Stimulated activated CD4-positive, alpha-beta T cell treated with anti-CD3 and anti-CD28 coated beads, TNF-alpha, amount 100 ng/mL, for 4 hours (primary cell): ENCODE results near the gene ACAP1.

ENCODE experiments used
- DNase-seq, 3 experiments: peaks; one replicate each; pipeline ENCODE4 v3.0.0-alpha.2; 2020; ENCODE audit warnings: low read depth in 3 of 3

ACAP1 gene

GRCh38 chr17:7309628-7310027, 26.7 kb upstream of the ACAP1 start:
- no peak for DNase-seq

DNA sequence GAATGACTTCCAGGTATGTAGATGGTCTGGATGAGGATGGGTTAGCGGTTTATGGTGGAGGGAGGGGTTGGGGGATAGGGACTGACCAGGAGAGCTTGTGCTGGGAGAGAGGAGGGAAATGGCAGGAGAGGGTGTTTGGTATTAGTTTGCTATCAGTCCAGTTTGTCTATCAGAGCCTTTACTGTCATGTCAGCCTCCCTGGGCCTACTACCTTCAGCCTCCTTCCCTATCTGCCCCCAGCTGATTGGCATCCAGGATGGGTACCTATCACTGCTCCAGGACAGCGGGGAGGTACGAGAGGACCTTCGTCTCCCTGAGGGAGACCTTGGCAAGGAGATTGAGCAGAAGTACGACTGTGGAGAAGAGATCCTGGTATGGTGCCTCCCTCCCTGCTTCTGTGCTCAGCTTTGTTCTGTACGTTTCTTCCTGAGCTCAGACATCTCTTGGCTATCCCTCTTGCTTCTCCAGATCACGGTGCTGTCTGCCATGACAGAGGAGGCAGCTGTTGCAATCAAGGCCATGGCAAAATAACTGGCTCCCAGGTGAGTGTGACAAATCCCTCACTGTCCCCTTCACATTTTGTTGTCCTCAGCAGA, 25.1 kb upstream of the ACAP1 start:
- no peak for DNase-seq

GRCh38 chr17:7312432-7313087, 23.8 kb upstream of the ACAP1 start:
- DNase-seq, result no peak

GRCh38 chr17:7313088-7313889, 23.0 kb upstream of the ACAP1 start:
- DNase-seq, result no peak

- DNase-seq, result no peak
Measured at GRCh38 chr17:7313890-7314718, 22.2 kb upstream of the ACAP1 start.

- peak; percentile 81 to 87 (median 84) for DNase-seq
Measured at GRCh38 chr17:7314719-7315569, 21.4 kb upstream of the ACAP1 start, which contains the start of gene GPS2. TSS of gene GPS2 (minus strand) at chr17:7315360. CDS start at chr17:7315052, 308 bp downstream.

DNA sequence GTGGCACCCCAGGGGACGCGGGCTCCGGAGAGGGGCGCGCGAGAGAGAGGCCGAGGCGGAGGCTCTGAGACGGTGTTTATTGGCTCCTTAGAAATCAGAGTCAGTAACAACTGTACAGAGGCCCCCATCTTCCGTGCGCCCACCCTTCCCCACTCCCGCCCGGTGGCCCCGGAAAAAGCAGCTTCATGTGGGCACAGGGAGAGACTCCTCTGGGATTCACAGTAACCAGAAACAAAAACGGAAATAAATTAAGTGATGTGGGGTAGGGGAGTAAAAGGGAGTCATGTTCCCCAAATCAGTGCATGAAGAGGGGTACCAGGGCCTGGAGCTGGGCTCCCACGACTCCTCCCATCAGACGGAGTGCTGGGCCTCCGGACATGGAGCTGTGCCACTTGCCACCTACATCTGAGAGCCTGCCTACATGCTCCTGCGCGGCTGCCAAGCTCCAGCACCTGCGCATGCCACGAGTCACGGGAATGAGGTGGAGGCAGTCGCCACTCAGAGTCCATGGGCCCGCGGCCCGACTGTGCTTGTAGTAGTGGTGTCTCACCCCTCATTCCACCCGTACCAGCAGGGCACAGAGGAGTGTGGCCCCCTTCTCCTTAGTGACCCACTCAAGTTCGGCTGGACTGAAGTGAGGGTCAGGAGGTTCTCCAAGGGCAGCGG, 20.6 kb upstream of the ACAP1 start:
- DNase-seq, result no peak

DNA sequence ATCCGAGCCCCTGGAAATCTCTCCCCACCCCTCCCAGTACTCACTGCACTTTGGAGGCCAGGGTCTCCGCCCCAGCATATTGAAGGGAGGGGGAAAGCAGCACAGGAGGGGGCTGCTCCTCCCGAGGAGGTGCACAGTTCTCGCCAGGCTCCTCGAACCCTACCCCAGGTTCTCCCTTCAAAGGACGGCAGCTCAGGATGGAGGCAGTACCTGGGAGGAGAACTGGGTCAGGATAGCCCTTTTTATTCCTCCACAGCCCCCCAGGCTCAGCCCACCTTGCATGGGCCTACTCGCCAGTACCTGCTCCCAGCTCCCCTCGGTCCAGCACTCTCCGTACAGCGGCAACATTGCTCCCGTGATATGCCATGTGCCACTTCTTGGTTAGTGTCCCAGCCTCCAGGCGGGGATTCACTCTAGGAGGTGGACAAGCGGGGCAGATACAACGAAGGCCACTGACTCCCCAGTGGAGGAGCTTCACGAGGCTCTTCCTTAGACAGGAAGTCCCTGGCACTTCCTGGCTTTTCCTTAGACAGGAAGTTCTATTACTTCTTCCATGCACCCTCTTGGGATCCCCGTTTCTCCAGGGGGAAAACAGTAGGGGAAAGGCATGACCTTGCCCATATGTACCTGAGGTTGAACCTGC, 19.0 kb upstream of the ACAP1 start:
- no peak for DNase-seq

DNA sequence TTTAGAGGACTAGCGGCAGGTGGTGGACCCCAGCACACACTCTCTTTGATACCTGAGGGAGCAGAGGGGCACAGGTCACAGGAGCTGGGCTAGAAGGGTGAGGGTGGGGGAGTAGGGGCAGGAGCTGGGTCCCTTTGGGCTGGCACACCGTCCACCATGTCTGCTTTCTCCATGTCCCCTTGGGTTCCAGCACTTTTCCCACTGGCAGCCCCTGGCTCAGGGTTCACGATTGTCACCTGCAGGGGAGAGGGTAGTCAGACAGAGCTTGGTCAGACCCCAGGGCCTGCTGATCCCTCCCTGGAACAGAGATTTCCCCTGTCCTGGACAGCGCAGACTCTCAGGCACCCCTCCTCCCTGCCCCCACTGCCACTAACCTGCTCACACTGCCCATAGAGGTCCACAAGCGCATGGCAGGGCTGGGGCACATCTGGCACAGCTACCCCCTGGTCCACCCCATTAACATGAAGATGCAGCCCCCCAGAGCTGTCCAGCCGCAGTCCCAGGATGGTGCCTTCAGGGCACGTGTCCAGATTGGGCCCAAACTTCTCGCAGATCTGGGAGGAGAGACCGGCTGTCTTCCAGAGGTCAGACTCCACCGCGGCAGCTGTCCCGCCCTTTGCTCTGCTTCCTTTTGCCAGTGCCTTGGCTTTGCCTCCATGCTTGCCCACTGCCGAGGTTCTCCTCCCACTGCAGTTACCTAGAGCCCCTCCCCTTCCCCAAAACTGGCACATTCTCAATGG, 18.0 kb upstream of the ACAP1 start:
- DNase-seq, result no peak

- no peak for DNase-seq
Measured at GRCh38 chr17:7321466-7321865, 14.9 kb upstream of the ACAP1 start.

DNA sequence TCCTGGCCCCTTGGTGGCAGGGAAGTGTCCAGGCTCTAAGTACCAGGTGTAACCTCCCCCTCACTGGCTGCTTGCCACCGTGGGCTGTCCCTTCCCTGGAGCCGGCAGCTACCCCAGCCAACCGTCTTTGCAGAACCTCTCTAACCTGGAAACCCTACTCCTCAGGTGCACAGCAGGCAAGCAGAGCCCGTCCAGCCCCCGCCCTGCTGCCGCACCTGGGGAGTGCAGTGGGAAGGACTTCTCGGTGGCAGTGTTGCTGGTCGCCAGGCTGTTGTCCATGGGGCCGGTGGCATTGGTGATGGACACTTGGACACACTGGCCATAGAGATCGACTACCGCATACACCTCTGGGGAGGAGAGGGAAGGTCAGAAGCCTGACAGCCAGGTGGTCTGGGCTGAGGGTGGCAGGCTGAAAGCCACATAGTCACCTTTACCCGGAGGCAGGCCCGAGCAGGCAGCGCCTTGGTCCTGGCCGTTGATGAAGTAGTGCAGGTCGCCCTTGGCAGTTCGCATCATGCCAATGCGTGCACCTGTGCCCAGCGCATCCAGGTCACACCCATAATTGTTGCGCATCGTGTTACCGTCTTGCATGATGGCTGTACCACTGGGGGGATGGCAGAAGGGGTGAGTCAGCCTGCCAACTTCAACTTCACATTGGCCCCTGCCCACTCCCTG, 13.7 kb upstream of the ACAP1 start:
- no peak for DNase-seq

- peak; percentile 36 to 50 (median 42) for DNase-seq
Measured at GRCh38 chr17:7323731-7324437, 12.4 kb upstream of the ACAP1 start.

GRCh38 chr17:7324438-7324779, 11.9 kb upstream of the ACAP1 start:
- no peak for DNase-seq

DNA sequence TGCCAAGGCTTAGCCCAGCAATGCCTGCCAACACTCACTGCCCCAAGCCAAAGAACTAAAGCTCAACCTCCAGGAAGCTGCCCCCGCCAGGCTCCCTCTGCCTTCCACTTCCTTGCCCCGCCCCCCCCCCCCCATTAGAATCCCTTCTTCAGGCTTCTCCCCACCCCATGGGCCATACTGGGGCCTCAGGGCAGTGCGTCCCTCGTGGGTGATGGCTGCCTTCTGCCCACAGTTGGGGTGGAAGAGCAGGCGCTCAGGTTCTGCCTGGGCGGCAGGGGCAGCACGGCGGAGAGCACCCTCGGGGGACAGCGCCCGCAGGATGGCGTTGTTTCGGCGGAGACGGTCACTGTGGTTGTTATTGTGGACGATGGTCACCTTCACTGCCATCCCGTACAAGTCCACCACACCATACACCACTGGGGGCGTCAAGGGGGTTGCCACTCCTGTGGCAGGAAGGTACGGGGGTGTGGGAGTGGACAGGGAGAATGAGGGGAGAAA, 11.2 kb upstream of the ACAP1 start:
- DNase-seq, result no peak

- DNase-seq, result no peak
Measured at GRCh38 chr17:7326186-7326585, 10.1 kb upstream of the ACAP1 start.

- DNase-seq, result no peak
Measured at GRCh38 chr17:7327056-7327455, 9.3 kb upstream of the ACAP1 start.

- DNase-seq, result no peak
Measured at GRCh38 chr17:7327501-7327900, 8.8 kb upstream of the ACAP1 start.

DNA sequence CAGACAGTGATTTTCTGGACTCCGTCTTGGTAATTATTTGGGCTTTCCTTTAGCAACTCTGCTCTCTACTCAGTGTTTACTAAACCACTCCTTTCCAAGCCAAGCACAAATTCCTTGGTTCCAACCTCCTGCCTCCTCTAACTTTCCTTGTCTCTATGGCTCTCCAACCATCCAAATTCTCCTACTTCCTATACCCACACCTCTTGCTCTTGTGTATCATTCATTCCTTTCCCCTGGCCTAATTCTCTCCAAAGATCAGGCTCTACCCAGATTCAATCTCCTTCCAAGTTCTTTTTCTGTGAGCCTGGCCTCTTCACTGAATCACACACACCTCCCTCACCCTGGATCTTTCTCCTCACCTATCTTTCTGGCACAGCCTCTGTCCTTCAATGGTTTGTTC, 8.3 kb upstream of the ACAP1 start:
- DNase-seq, result no peak
